Heart right ventricle (tissue), 16 donors: ENCODE measurements around the gene DHH. TPM values are rescaled to one million over a fixed set of nuclear protein-coding genes. Genes with fewer than 3 reads are reported as not detected.
A peak's percentile ranks its signal among the peaks of the same experiment; 100 is the strongest.

Source experiments
- ATAC-seq, 8 donors: fragments of 200-7000 bp; cut with Tn5 transposase; one replicate each; pipeline ENCODE4 v1.9.1; 2020; ENCODE audit warnings: mild to moderate bottlenecking in 8 of 8, moderate library complexity in 8 of 8, moderate number of reproducible peaks in 1 of 8
- DNase-seq, 2 donors: peaks; one replicate each; pipeline ENCODE4 v3.0.0-alpha.2; 2020
- H3K27ac ChIP-seq, 10 donors: fragments of 200-600 bp; sonication (generic) in 2 of 10; one replicate each; pipeline versions ENCODE4 v1.5.0 to v1.8.0; 2020 to 2022; ENCODE audit warnings: mild to moderate bottlenecking in 3 of 10
- H3K27me3 ChIP-seq, 7 donors: fragments of 200-600 bp; one replicate each; pipeline ENCODE4 v1.8.0; 2021 to 2022; ENCODE audit warnings: mild to moderate bottlenecking in 2 of 7
- H3K36me3 ChIP-seq, 9 donors: fragments of 200-600 bp; sonication (generic) in 1 of 9; one replicate each; pipeline versions ENCODE4 v1.5.0 to v1.8.0; 2020 to 2022; ENCODE audit warnings: mild to moderate bottlenecking in 2 of 9
- H3K4me1 ChIP-seq, 9 donors: fragments of 200-600 bp; sonication (generic) in 1 of 9; one replicate each; pipeline versions ENCODE4 v1.5.0 to v1.8.0; 2020 to 2022; ENCODE audit warnings: mild to moderate bottlenecking in 4 of 9
- H3K4me3 ChIP-seq, 10 donors: fragments of 200-600 bp; sonication (generic) in 2 of 10; one replicate each; pipeline versions ENCODE4 v1.5.0 to v1.8.0; 2020 to 2022; ENCODE audit warnings: mild to moderate bottlenecking in 7 of 10, moderate library complexity in 2 of 10
- H3K9me3 ChIP-seq, 11 donors: fragments of 200-600 bp in 10 of 11; sonication (generic) in 2 of 11; one replicate each; pipeline versions ENCODE4 v1.5.0 to v1.8.0; 2013 to 2022; ENCODE audit warnings: mild to moderate bottlenecking in 2 of 11, control low read depth in 1 of 11, moderate library complexity in 1 of 11
- CTCF ChIP-seq, 9 donors: fragments of 200-600 bp; sonication (generic) in 2 of 9; IDR thresholded peaks; one replicate each; pipeline versions ENCODE4 v1.5.0 to v1.8.0; 2021 to 2022; ENCODE audit warnings: antibody characterized with exemption in 9 of 9, mild to moderate bottlenecking in 5 of 9, moderate library complexity in 1 of 9
- WGBS, 2 donors: extraction: QIAGEN DNeasy Blood & Tissue Kit; methylation state at CpG; one replicate each; pipeline ENCODE4 v1.1.7; 2013; ENCODE audit warnings: inconsistent platforms in 1 of 2; 5-methylcytosine and 5-hydroxymethylcytosine counted together
- intact Hi-C, 10 donors: fragments of 100-400 bp; cut with DNase I; formaldehyde crosslinking; loops; one replicate each; pipeline versions ENCODE4 v1.11.1 to v1.14.2; 2022
- polyA plus RNA-seq, 2 donors: library from polyadenylated mRNA; stranded (reverse); fragments of 200-250 nt; gene quantifications; one replicate each; pipeline ENCODE4 v1.2.3, GENCODE V29; 2013
- total RNA-seq, 10 donors: library from RNA; stranded (reverse); fragmentation: NEBNext Ultra II Directional in 3 of 10; extraction: Animal tissue kit (Norgen Biotek cat#: 25700) in 3 of 10; gene quantifications; one replicate each; pipeline versions ENCODE4 v1.2.1 to v1.2.4, GENCODE V29; 2021 to 2023
- donor health status: Arrhythmogenic right ventricular cardiomyopathy.
- donor health status: ischemic (EF 13 %, LVEDD 7.1; RV severe dilation, severe dysfunction).
- donor health status: healthy with polysubstance abuse.
- donor health status: DM: no; HTN: yes; CAD: no.
- donor health status: DM: no; HTN: no; CAD: no.
- donor health status: ischemic (EF 25% LVEDD 6.9; RV normal size, moderate dysfunction).
- donor health status: ischemic (EF 25% LVEDD 5.7; RV mildly dilated, moderate dysfunction).
- donor health status: healthy.
- donor health status: DM: yes; HTN: yes; CAD: no.
- donor health status: Ischemic cardiomyopathy.
- donor health status: ischemic (EF 35%, LVEDD 5.7; RV mildly dilated, moderate dysfunction).
- donor health status: nonischemic (EF 11% LVEDD 7.7; RV severe dilation, severe dysfunction).
- donor health status: DM: yes; HTN: yes; CAD: no.
- donor health status: PGD.
- donor health status: ischemic (EF 29% LVEDD 5.4; RV normal size, mild dysfunction).
- donor health status: nonischemic (EF 23%, LVEDD 6.1; RV moderate dilation, normal function).

DHH gene
- total and polyA plus RNA-seq, 12 donors = 0.32 to 1.6 (median 0.74) TPM

- H3K27ac ChIP-seq = peak overlapping the region in 4 of 10 donors; percentile 17 to 36 (median 32)
- peaks cover 0 to 13% (median 3%) of the 10 kb centered on the region in 9 donors for H3K36me3 ChIP-seq
- intact Hi-C loops = no loop called here
- peaks cover 10 to 75% (median 52%) of the 10 kb centered on the region in 7 donors for H3K27me3 ChIP-seq
- 1 to 4% methylated on average over 13 to 14 of the region's 14 CpGs for WGBS, 2 donors
- no peak for DNase-seq
- H3K4me3 ChIP-seq = peak overlapping the region; percentile 11 to 51 (median 42)
- no peaks in the 10 kb centered on the region for H3K9me3 ChIP-seq
- no peak for ATAC-seq
- no peak for TF ChIP-seq CTCF (IDR thresholded peaks at IDR 0.05)
- H3K4me1 ChIP-seq = peaks cover 39 to 76% (median 72%) of the 10 kb centered on the region in 9 donors
Observed at GRCh38 chr12:49091836-49092085, 2.8 kb downstream of the DHH start.

DNA sequence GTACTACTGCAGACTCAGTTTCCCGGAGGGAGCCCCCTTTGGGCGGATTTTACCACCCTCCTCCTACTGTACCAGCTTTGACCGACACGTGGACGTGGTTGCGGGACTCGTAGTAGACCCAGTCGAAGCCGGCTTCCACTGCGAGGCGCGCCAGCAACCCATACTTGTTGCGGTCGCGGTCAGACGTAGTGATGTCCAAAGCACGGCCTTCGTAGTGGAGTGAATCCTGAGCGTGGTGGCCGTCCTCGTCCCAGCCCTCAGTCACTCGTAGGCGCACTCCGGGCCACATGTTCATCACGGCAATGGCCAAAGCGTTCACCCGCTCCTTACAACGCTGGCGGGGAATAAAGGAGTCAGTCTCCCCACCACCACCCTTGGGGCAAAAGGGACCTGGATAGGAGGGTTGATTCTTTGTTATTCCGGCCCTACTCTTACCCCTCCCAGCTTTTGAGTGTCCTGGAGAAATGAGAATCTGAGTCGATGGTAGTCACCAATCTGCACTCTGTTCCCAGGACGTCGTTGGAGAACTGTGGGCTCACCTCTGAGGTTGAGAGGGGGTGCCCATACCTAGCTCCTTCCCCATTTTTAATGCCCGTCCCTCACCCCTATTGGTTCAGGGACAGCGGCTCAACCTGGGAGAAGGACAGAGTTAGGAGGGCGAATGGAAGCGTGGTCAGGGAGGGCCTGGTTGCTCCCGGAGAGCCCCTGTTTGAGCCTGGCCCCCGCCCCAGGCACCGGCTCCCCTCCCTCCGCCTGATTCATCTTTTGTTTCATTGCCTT lies 3.4 kb downstream of the DHH start:
- Histone ChIP-seq H3K36me3 (peaks cover 0 to 8% (median 0%) of the 10 kb centered on the region in 9 donors), H3K4me3 (peak overlapping the region in 8 of 10 donors; percentile 22 to 51 (median 45)), H3K9me3 (no peaks in the 10 kb centered on the region), H3K27me3 (peaks cover 10 to 75% (median 52%) of the 10 kb centered on the region in 7 donors), H3K4me1 (peaks cover 39 to 76% (median 72%) of the 10 kb centered on the region in 9 donors), H3K27ac (peak overlapping the region in 3 of 10 donors; percentile 17 to 36 (median 34))
- DNase-seq (no peak), ATAC-seq (no peak)
- WGBS, 2 donors = 43 to 52% methylated on average over 41 of the region's 41 CpGs
- no peak for TF ChIP-seq CTCF (IDR thresholded peaks at IDR 0.05)
- intact Hi-C loops = no loop called here

GRCh38 chr12:49089821-49090773 lies 4.5 kb downstream of the DHH start:
- H3K36me3 ChIP-seq = no peaks in the 10 kb centered on the region
- DNase-seq (peak in 1 of 2 donors; percentile 40), ATAC-seq (peak in 3 of 8 donors; percentile 12 to 30 (median 23))
- peaks cover 39 to 73% (median 68%) of the 10 kb centered on the region in 9 donors for H3K4me1 ChIP-seq
- H3K9me3 ChIP-seq = no peaks in the 10 kb centered on the region
- peaks cover 10 to 68% (median 52%) of the 10 kb centered on the region in 7 donors for H3K27me3 ChIP-seq
- TF ChIP-seq CTCF (IDR thresholded peaks at IDR 0.05) = peak in 4 of 9 donors; percentile 20 to 37 (median 33)
- whole genome bisulfite sequencing, 2 donors = 4 to 5% methylated on average over 88 of the region's 88 CpGs
- peak overlapping the region in 3 of 10 donors; percentile 1 to 32 (median 31) for H3K27ac ChIP-seq
- intact Hi-C loops = loop anchor here (2.0 to 10.0 kb wide), 6 partner anchors 19 to 147 kb away; no protein-coding TSS in a partner anchor
- peak overlapping the region; percentile 5 to 55 (median 46) for H3K4me3 ChIP-seq

DNA sequence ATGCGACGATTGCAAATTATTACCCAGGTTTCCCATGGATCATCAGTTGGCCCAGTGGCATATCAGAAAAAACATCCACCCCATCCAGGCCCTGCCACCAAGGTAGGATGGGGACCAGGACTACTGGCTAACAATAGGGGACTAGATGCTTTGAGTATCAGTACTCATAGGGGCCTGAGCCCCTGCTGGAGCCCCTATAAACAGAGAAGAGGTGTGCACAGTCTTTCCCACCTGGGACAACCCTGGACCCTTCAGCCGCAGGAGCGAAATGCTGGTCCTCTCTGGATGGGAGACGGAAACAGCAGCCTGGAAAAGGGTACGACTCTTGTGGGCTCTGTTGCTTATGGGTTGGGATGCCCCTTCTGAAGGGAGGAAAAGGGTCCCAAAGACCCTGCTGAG lies 5.7 kb downstream of the DHH start:
- Histone ChIP-seq H3K4me3 (no peak overlapping the region), H3K36me3 (no peaks in the 10 kb centered on the region), H3K27me3 (peaks cover 7 to 57% (median 47%) of the 10 kb centered on the region in 7 donors), H3K4me1 (peaks cover 27 to 62% (median 57%) of the 10 kb centered on the region in 9 donors), H3K27ac (no peak overlapping the region), H3K9me3 (peaks cover 0 to 4% (median 0%) of the 10 kb centered on the region in 11 donors)
- no peak for TF ChIP-seq CTCF (IDR thresholded peaks at IDR 0.05)
- DNase-seq (no peak), ATAC-seq (no peak)
- intact Hi-C loops = loop anchor here (1.0 to 10.0 kb wide), 9 partner anchors 20 to 148 kb away; no protein-coding TSS in a partner anchor
- WGBS, 2 donors = 58 to 61% methylated on average over 6 of the region's 6 CpGs
